HG03066 (cell line): ENCODE data around the gene TENM4.

Source experiments
- ATAC-seq: cut with Tn5 transposase; IDR thresholded peaks from one replicate; pipeline ENCODE4 v1.9.1; 2021; ENCODE audit warnings: low read depth; ENCODE audit not compliant: unreplicated experiment

Gene TENM4

GRCh38 chr11:78931891-78932290 lies 508.9 kb downstream of the TENM4 start:
- no peak for ATAC-seq

GRCh38 chr11:78930810-78931523 lies 509.9 kb downstream of the TENM4 start:
- ATAC-seq: no peak

GRCh38 chr11:78929906-78930220 lies 511.0 kb downstream of the TENM4 start:
- no peak for ATAC-seq

GRCh38 chr11:78929207-78929905 lies 511.5 kb downstream of the TENM4 start:
- no peak for ATAC-seq

- no peak for ATAC-seq
Observed at GRCh38 chr11:78927511-78927910, 513.3 kb downstream of the TENM4 start.

GRCh38 chr11:78926633-78927338 lies 514.0 kb downstream of the TENM4 start:
- no peak for ATAC-seq

- ATAC-seq: no peak
Observed at GRCh38 chr11:78925387-78925786, 515.4 kb downstream of the TENM4 start.

GRCh38 chr11:78922859-78923625 lies 517.8 kb downstream of the TENM4 start:
- ATAC-seq: no peak

- no peak for ATAC-seq
Observed at GRCh38 chr11:78921509-78921908, 519.3 kb downstream of the TENM4 start.

GRCh38 chr11:78920329-78920728 lies 520.5 kb downstream of the TENM4 start:
- ATAC-seq: no peak

GRCh38 chr11:78916759-78917158 lies 524.1 kb downstream of the TENM4 start:
- no peak for ATAC-seq

- no peak for ATAC-seq
Observed at GRCh38 chr11:78914503-78914902, 526.3 kb downstream of the TENM4 start.

- ATAC-seq: no peak
Observed at GRCh38 chr11:78912778-78913177, 528.1 kb downstream of the TENM4 start.

- no peak for ATAC-seq
Observed at GRCh38 chr11:78910322-78910721, 530.5 kb downstream of the TENM4 start.

- ATAC-seq: no peak
Observed at GRCh38 chr11:78909386-78909785, 531.4 kb downstream of the TENM4 start.

- no peak for ATAC-seq
Observed at GRCh38 chr11:78907636-78908035, 533.2 kb downstream of the TENM4 start.

- no peak for ATAC-seq
Observed at GRCh38 chr11:78906566-78906965, 534.3 kb downstream of the TENM4 start.

- ATAC-seq: no peak
Observed at GRCh38 chr11:78905756-78906155, 535.1 kb downstream of the TENM4 start.

- ATAC-seq: no peak
Observed at GRCh38 chr11:78902771-78903507, 537.9 kb downstream of the TENM4 start.

- no peak for ATAC-seq
Observed at GRCh38 chr11:78901831-78902230, 539.0 kb downstream of the TENM4 start.
